Upper lobe of right lung (tissue), 1 donor: ENCODE results near the gene NSD2. TPM values are rescaled to one million over a fixed set of nuclear protein-coding genes. Genes with fewer than 3 reads are reported as not detected.
A peak's percentile ranks its signal among the peaks of the same experiment; 100 is the strongest.

Experiments used
- ATAC-seq: fragments of 200-7000 bp; cut with Tn5 transposase; one replicate; pipeline ENCODE4 v1.9.1; 2020; ENCODE audit warnings: mild to moderate bottlenecking, moderate library complexity
- DNase-seq: peaks from one replicate; pipeline ENCODE4 v3.0.0-alpha.2; 2020
- H3K27ac ChIP-seq: fragments of 200-600 bp; one replicate; pipeline ENCODE4 v1.8.0; 2022
- H3K27me3 ChIP-seq: fragments of 200-600 bp; one replicate; pipeline ENCODE4 v1.8.0; 2022; ENCODE audit warnings: mild to moderate bottlenecking
- H3K36me3 ChIP-seq: fragments of 200-600 bp; one replicate; pipeline ENCODE4 v1.8.0; 2022
- H3K4me1 ChIP-seq: fragments of 200-600 bp; one replicate; pipeline ENCODE4 v1.8.0; 2022
- H3K4me3 ChIP-seq: fragments of 200-600 bp; one replicate; pipeline ENCODE4 v1.8.0; 2022; ENCODE audit warnings: mild to moderate bottlenecking
- H3K9me3 ChIP-seq: fragments of 200-600 bp; one replicate; pipeline ENCODE4 v1.8.0; 2022
- intact Hi-C: fragments of 100-400 bp; cut with DNase I; formaldehyde crosslinking; loops from one replicate; pipeline ENCODE4 v1.11.0; 2022
- total RNA-seq: library from RNA; stranded (reverse); fragmentation: NEBNext Ultra II Directional; extraction: Animal tissue kit (Norgen Biotek cat#: 25700); gene quantifications from one replicate; pipeline ENCODE4 v1.2.1, GENCODE V29; 2021
- TF ChIP-seq, protein P1 (sequence below): fragments of 200-600 bp; IDR thresholded peaks from one replicate; pipeline ENCODE4 v1.8.0; 2022; ENCODE audit warnings: antibody characterized with exemption
- donor health status: DM: no; HTN: yes; CAD: no; lungs with severe emphysema.

NSD2 gene
- total RNA-seq, 1 donor from 2014 or later, result 45.2 TPM

DNA sequence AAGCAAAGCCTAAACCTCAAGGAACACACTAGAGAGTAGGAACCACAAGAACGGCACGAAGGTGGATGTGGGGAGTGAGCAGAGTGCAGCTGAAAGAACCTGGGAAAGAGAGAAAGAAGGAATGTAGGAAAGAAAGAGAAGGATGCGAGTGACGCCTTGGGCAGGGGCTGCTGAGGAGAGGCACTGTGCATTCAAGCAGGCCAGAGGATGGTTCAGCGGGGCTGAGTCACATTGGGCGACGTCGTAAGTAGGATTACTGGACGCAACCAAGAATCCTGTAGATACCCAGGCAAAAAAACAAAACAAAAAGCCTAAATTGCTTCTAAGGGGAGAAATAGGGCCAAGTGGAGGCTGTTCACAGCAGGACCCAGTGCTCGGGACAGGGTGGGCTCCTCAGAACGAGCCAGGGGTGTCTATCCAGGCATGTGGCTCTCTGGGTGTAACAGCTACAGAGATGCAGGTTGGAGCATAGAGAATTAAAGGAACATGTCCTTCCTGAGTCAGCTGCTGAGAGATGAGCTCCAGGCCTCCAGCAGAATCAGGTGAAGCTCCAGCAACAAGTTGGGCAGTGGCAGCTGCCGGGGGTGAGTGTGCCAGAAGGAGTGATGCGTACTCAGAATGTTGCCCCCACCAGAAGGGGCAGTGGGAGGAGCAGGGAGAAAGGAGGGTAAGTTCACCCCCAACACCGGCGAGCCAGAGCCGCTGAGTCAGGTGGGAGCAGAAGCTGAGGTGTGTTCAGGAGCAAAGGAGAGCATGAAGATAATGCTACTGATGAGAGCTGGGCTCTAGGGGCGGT lies 98.9 kb downstream of the NSD2 start:
- H3K27me3 ChIP-seq, result no peaks in the 10 kb centered on the region
- intact Hi-C loops, result no loop called here
- no peaks in the 10 kb centered on the region for H3K9me3 ChIP-seq
- no peak overlapping the region for H3K4me3 ChIP-seq
- H3K27ac ChIP-seq, result no peak overlapping the region
- peaks cover 3% of the 10 kb centered on the region for H3K36me3 ChIP-seq
- no peaks in the 10 kb centered on the region for H3K4me1 ChIP-seq
- TF ChIP-seq, protein P1, sequence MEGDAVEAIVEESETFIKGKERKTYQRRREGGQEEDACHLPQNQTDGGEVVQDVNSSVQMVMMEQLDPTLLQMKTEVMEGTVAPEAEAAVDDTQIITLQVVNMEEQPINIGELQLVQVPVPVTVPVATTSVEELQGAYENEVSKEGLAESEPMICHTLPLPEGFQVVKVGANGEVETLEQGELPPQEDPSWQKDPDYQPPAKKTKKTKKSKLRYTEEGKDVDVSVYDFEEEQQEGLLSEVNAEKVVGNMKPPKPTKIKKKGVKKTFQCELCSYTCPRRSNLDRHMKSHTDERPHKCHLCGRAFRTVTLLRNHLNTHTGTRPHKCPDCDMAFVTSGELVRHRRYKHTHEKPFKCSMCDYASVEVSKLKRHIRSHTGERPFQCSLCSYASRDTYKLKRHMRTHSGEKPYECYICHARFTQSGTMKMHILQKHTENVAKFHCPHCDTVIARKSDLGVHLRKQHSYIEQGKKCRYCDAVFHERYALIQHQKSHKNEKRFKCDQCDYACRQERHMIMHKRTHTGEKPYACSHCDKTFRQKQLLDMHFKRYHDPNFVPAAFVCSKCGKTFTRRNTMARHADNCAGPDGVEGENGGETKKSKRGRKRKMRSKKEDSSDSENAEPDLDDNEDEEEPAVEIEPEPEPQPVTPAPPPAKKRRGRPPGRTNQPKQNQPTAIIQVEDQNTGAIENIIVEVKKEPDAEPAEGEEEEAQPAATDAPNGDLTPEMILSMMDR, result no peak
- ATAC-seq, result no peak
- DNase-seq, result no peak

DNA sequence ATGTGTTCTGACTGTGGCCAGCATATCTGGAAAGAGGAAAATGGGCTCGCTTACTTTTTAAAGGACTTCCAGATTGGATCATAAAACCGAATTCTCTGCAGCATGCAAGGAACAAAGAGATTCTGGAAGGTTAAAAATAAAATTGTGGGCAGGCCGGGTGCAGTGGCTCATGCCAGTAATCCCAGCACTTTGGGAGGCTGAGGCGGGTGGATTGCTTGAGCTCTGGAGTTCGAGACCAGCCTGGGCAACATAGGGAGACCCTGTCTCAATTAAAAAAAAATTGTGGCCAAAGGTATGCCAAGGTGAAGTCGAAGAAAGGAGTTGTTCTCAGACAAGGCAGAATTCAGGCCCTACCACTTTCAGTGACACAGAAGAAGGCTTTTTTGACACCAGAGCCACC lies 99.7 kb downstream of the NSD2 start:
- Histone ChIP-seq H3K27ac (no peak overlapping the region), H3K4me3 (no peak overlapping the region), H3K27me3 (no peaks in the 10 kb centered on the region), H3K9me3 (no peaks in the 10 kb centered on the region), H3K4me1 (no peaks in the 10 kb centered on the region), H3K36me3 (peaks cover 5% of the 10 kb centered on the region)
- DNase-seq (no peak), ATAC-seq (no peak)
- TF ChIP-seq, protein P1, result no peak
- intact Hi-C loops, result no loop called here

DNA sequence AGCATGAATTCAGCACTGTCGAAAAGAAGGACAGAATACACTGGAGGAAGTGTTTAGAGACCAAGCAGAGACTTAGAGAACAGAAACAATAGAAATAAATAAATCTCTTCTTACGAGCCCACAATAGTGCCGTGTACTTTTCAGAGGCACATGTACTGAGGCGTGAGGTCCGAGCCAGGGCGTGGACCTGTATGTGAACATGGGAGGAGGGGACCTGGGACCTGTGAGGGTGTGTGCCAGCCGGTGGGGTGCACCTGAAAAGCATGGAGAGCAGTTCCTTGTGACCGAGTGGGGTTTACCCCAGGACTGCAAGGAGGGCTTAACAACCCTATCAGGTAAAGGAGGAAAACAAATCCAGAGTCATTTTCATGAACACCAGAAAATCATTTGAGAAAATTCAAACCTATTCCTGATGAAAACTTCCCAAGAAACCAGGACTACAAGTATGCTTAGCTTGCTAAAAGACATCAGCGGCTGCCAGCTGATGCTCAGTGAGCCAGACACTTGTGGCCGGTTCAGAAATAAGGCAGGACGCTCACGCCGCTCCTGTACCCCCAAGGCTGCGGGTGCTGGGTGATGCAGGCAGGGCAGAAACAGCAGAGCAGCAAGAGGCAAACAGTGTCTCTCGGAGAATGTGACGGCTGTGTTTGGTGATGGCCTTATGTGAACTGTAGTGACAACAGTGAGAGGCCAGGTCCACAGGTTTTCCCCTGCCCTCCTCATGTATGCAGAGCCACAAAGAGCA lies 100.4 kb downstream of the NSD2 start:
- TF ChIP-seq, protein P1, result no peak
- ATAC-seq (no peak), DNase-seq (peak; percentile 48)
- intact Hi-C loops, result no loop called here
- Histone ChIP-seq H3K36me3 (peaks cover 10% of the 10 kb centered on the region), H3K27me3 (no peaks in the 10 kb centered on the region), H3K9me3 (no peaks in the 10 kb centered on the region), H3K27ac (no peak overlapping the region), H3K4me1 (no peaks in the 10 kb centered on the region), H3K4me3 (no peak overlapping the region)

DNA sequence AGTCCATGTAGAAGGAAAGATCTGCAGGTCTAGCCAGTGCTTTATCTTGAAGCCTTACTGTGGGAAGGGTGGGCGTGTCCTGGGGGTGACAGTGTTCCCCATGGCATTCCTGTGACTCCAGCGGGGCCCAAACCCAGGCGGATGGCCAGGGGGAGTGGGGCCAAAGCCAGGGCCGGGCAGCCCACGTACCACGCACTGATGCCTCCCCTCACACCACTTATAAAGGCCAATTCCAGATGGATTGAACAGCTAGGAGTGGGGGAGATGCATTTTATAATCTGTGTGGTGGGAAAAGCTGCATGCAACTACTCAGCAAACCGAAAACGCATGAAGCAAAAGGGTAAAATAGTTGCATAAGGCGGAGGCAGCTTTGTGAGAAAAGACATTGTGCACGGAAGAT lies 101.2 kb downstream of the NSD2 start:
- Histone ChIP-seq H3K27ac (no peak overlapping the region), H3K9me3 (no peaks in the 10 kb centered on the region), H3K4me1 (no peaks in the 10 kb centered on the region), H3K4me3 (no peak overlapping the region), H3K36me3 (peaks cover 17% of the 10 kb centered on the region), H3K27me3 (no peaks in the 10 kb centered on the region)
- DNase-seq, result peak; percentile 42
- no peak for ATAC-seq
- TF ChIP-seq, protein P1, result no peak
- intact Hi-C loops, result no loop called here

DNA sequence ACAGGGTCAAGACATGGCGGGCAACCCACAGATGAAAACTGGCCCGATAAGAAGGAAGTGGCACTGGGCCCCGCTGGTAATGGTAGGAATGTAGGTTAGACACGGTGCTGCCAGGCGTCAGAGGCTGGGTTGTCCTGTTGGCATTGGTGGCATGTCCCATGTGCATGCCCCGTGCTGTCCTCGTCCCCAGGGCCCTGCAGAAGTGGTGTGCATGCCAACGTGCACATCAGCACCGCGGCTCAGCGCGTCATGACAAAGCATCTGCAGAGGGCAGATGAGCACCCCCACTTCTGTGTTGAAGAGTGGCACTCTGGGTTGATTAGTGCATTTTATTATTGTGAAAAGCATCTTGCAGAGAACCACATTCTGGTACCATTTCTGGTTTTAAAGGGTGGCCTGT lies 102.0 kb downstream of the NSD2 start:
- Histone ChIP-seq H3K36me3 (peaks cover 19% of the 10 kb centered on the region), H3K4me1 (no peaks in the 10 kb centered on the region), H3K4me3 (no peak overlapping the region), H3K27me3 (no peaks in the 10 kb centered on the region), H3K27ac (no peak overlapping the region), H3K9me3 (no peaks in the 10 kb centered on the region)
- DNase-seq (peak; percentile 49), ATAC-seq (no peak)
- TF ChIP-seq, protein P1, result no peak
- intact Hi-C loops, result no loop called here
